Panc1 (cell line): ENCODE results near the gene RPL4.

Experiments used
- POLR2AphosphoS5 ChIP-seq: IDR thresholded peaks from 2 replicates; pipeline ENCODE4 v1.6.1; 2012; ENCODE audit warnings: mild to moderate bottlenecking, low read depth, low read length, moderate library complexity
- SIN3A ChIP-seq: IDR thresholded peaks from 2 replicates; pipeline ENCODE4 v1.6.1; 2012; ENCODE audit warnings: low read depth, mild to moderate bottlenecking, low read length, moderate library complexity, borderline replicate concordance; ENCODE audit not compliant: insufficient read depth
- TCF7L2 ChIP-seq: IDR thresholded peaks from 2 replicates; pipeline ENCODE4 v1.6.1; 2011; ENCODE audit warnings: mild to moderate bottlenecking, low read depth, low read length, inconsistent platforms
- TF ChIP-seq, protein P1 (sequence below): fragments of 450-650 bp; IDR thresholded peaks from 2 replicates; pipeline ENCODE4 v1.5.1; 2017; ENCODE audit warnings: mild to moderate bottlenecking

GRCh38 chr15:66502491-66502890, 2.2 kb downstream of the RPL4 start:
- TF ChIP-seq, protein P1, sequence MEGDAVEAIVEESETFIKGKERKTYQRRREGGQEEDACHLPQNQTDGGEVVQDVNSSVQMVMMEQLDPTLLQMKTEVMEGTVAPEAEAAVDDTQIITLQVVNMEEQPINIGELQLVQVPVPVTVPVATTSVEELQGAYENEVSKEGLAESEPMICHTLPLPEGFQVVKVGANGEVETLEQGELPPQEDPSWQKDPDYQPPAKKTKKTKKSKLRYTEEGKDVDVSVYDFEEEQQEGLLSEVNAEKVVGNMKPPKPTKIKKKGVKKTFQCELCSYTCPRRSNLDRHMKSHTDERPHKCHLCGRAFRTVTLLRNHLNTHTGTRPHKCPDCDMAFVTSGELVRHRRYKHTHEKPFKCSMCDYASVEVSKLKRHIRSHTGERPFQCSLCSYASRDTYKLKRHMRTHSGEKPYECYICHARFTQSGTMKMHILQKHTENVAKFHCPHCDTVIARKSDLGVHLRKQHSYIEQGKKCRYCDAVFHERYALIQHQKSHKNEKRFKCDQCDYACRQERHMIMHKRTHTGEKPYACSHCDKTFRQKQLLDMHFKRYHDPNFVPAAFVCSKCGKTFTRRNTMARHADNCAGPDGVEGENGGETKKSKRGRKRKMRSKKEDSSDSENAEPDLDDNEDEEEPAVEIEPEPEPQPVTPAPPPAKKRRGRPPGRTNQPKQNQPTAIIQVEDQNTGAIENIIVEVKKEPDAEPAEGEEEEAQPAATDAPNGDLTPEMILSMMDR: no peak
- no peak for TF ChIP-seq SIN3A
- TF ChIP-seq POLR2AphosphoS5: no peak; the same call in 1 of the 2 replicates
- TF ChIP-seq TCF7L2: no peak
